Measurements from ENCODE around the gene TFR2. TPM values are rescaled to one million over a fixed set of nuclear protein-coding genes. Genes with fewer than 3 reads are reported as not detected.

Gene TFR2
- total and polyA plus RNA-seq, 10 donors = 1.7 to 6.6 (median 2.1) TPM

DNA sequence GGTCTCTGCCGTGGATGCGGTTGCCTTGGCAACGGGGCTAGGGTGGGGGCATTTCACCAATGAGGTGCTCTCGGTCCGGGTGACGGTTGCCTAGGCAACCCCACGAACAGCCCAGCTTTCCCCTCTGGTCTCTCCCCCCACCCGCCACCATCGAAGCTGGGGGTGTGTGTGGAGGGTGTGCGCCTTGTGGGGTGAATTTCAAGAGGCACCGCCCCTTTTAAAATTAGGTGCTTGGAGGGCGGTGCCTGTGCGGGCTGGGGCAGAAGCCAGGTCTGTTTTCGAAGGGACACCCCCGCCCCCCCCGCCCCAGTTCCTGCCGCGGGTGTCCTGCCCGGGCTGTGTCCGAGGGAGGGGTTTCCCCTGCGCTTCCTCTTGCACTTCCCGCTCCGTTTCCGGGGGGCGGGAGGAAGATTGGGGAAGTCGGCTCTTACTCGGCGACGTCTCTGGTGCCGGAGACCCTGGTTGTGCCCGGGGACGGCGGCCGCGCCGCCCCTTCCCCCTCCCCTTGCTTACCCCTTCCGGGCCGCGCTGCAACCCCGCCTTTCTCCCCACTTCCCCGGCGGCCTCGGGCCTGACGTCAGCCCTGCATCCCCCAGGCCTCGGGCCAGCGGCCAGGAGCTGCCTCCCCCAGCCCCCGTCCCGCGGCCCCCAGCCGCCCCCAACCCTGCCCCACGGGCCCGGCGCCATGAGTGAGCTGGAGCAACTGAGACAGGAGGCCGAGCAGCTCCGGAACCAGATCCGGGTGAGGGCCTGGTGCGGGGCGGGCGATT lies 34.4 kb upstream of the TFR2 start:
- peak overlapping the region; percentile 97 to 100 (median 99) for H3K27ac ChIP-seq
- peaks cover 7 to 65% (median 47%) of the 10 kb centered on the region in 6 donors for H3K4me1 ChIP-seq
- H3K36me3 ChIP-seq = peaks cover 0 to 48% (median 44%) of the 10 kb centered on the region in 6 donors
- peak; percentile 99 for DNase-seq
- TF ChIP-seq POLR2A (IDR thresholded peaks at IDR 0.05) = no peak
- TF ChIP-seq CTCF (IDR thresholded peaks at IDR 0.05 in 8 of 11, conservative IDR thresholded peaks at IDR 0.05 in 3 of 11) = peak in 1 of 11 experiments; percentile 11
- TF ChIP-seq POLR2AphosphoS5 (IDR thresholded peaks at IDR 0.05) = peak; percentile 88 to 94 (median 91)
- H3K27me3 ChIP-seq (replicated peaks in 1 of 7) = no peaks in the 10 kb centered on the region
- intact Hi-C loops (cut with DNase I; ENCODE audit: low total_unique reads) = loop anchor here (10.0 kb wide), 1 partner anchor 61 kb away; the partner anchor contains the start of gene MOSPD3
- no peaks in the 10 kb centered on the region for H3K9me3 ChIP-seq
- H3K4me3 ChIP-seq = peak overlapping the region; percentile 86 to 98 (median 92)
- WGBS, 5 donors = 0 to 5% (median 4%) methylated on average over 10 to 58 of the region's 59 CpGs

DNA sequence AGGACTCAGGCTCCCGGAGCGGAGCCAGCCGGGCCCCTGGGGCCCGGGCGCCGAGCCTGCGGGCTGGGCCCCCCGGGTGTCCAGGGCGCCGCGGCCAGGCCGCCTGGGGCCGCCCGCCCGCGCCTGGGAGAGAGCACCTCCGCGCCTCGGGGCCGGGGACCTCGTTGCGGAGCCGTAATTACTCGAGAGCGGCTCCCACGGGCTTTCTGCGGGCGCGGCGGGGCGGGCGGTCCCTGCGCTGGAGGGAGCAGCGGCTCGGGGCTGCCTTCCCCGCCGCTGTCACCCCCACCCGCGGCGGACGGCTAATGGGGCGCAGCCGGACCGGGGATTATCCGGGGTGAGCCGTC lies 33.7 kb upstream of the TFR2 start:
- H3K36me3 ChIP-seq = peaks cover 0 to 41% (median 37%) of the 10 kb centered on the region in 6 donors
- peak overlapping the region; percentile 86 to 98 (median 92) for H3K4me3 ChIP-seq
- TF ChIP-seq POLR2A (IDR thresholded peaks at IDR 0.05) (no peak), POLR2AphosphoS5 (IDR thresholded peaks at IDR 0.05) (no peak), CTCF (IDR thresholded peaks at IDR 0.05 in 8 of 11, conservative IDR thresholded peaks at IDR 0.05 in 3 of 11) (no peak)
- peak overlapping the region; percentile 97 to 100 (median 99) for H3K27ac ChIP-seq
- H3K9me3 ChIP-seq = no peaks in the 10 kb centered on the region
- intact Hi-C loops (cut with DNase I; ENCODE audit: low total_unique reads) = loop anchor here (10.0 kb wide), 1 partner anchor 60 kb away; the partner anchor contains the start of gene MOSPD3
- H3K27me3 ChIP-seq (replicated peaks in 1 of 7) = no peaks in the 10 kb centered on the region
- peaks cover 7 to 58% (median 44%) of the 10 kb centered on the region in 6 donors for H3K4me1 ChIP-seq
- 0% methylated on average over 15 to 46 of the region's 46 CpGs for WGBS, 5 donors
- peak; percentile 89 for DNase-seq

GRCh38 chr7:100674411-100675104 lies 33.2 kb upstream of the TFR2 start:
- no peak for TF ChIP-seq POLR2A (IDR thresholded peaks at IDR 0.05)
- TF ChIP-seq POLR2AphosphoS5 (IDR thresholded peaks at IDR 0.05) = peak in 2 of 3 donors; percentile 15 to 45
- TF ChIP-seq CTCF (IDR thresholded peaks at IDR 0.05 in 8 of 11, conservative IDR thresholded peaks at IDR 0.05 in 3 of 11) = no peak
- intact Hi-C loops (cut with DNase I; ENCODE audit: low total_unique reads) = loop anchor here (10.0 kb wide), 1 partner anchor 60 kb away; the partner anchor contains the start of gene MOSPD3
- peak overlapping the region; percentile 97 to 100 (median 99) for H3K27ac ChIP-seq
- peak overlapping the region; percentile 86 to 98 (median 92) for H3K4me3 ChIP-seq
- peaks cover 7 to 53% (median 40%) of the 10 kb centered on the region in 6 donors for H3K4me1 ChIP-seq
- no peaks in the 10 kb centered on the region for H3K27me3 ChIP-seq (replicated peaks in 1 of 7)
- no peaks in the 10 kb centered on the region for H3K9me3 ChIP-seq
- WGBS, 5 donors = 0 to 1% (median 0%) methylated on average over 36 to 43 of the region's 43 CpGs
- H3K36me3 ChIP-seq = peaks cover 0 to 36% (median 33%) of the 10 kb centered on the region in 6 donors
- DNase-seq = peak; percentile 92
